HEK293 (cell line): ENCODE measurements around the gene GNB1L.

Experiments used
- CTCF ChIA-PET: fragments of 350-600 bp; formaldehyde crosslinking; extraction: SDS; loops from one replicate; lab custom pipeline; 2021; ENCODE audit warnings: antibody characterized with exemption; lab: Yijun Ruan, JAX
- POLR2A ChIA-PET: fragments of 300-600 bp; formaldehyde crosslinking; extraction: SDS; loops from one replicate; lab custom pipeline; 2020; ENCODE audit warnings: antibody characterized with exemption, inconsistent platforms; lab: Yijun Ruan, JAX
- H3K27ac ChIP-seq: fragments of 200-500 bp; sonication (Bioruptor generic); 2 replicates; pipeline ENCODE4 v1.5.1; 2014; ENCODE audit warnings: low read depth, low read length, control low read depth, inconsistent platforms; ENCODE audit errors: extremely low read depth
- H3K36me3 ChIP-seq, 2 experiments: fragments of 200-500 bp in 1 of 2; sonication (Bioruptor generic) in 1 of 2; 1 replicate in 1 of 2; 2 replicates in 1 of 2; pipeline ENCODE4 v1.5.1; 2014 to 2017; ENCODE audit warnings: inconsistent platforms in 2 of 2, low read length in 2 of 2; ENCODE audit not compliant: control insufficient read depth in 2 of 2, insufficient read depth in 1 of 2
- H3K4me1 ChIP-seq: fragments of 200-500 bp; sonication (Bioruptor generic); 2 replicates; pipeline ENCODE4 v1.5.1; 2014; ENCODE audit warnings: mild to moderate bottlenecking, low read length, inconsistent platforms; ENCODE audit not compliant: control insufficient read depth, insufficient read depth
- H3K4me3 ChIP-seq: 2 replicates; pipeline ENCODE4 v1.5.1; 2011; ENCODE audit warnings: low read depth, mild to moderate bottlenecking, control low read depth, low read length, moderate library complexity
- H3K9me3 ChIP-seq: fragments of 200-500 bp; sonication (Bioruptor generic); 2 replicates; pipeline ENCODE4 v1.5.1; 2014; ENCODE audit warnings: low read depth, low read length, inconsistent platforms; ENCODE audit not compliant: control insufficient read depth, insufficient read depth
- BCL11A ChIP-seq: fragments of 450-650 bp; formaldehyde crosslinking; IDR thresholded peaks from 2 replicates; pipeline ENCODE4 v1.5.1; 2016; ENCODE audit warnings: low read depth, missing biosample characterization, missing genetic modification characterization
- PRDM1 ChIP-seq: fragments of 450-650 bp; formaldehyde crosslinking; IDR thresholded peaks from 2 replicates; pipeline ENCODE4; 2016; ENCODE audit warnings: missing biosample characterization, missing genetic modification characterization
- SCRT1 ChIP-seq: fragments of 450-650 bp; formaldehyde crosslinking; IDR thresholded peaks from 2 replicates; pipeline ENCODE4 v1.5.1; 2016; ENCODE audit warnings: missing biosample characterization, missing genetic modification characterization, borderline replicate concordance
- ZNF138 ChIP-seq: fragments of 450-650 bp; formaldehyde crosslinking; IDR thresholded peaks from 2 replicates; pipeline ENCODE4 v1.5.1; 2016; ENCODE audit warnings: missing biosample characterization, missing genetic modification characterization, borderline replicate concordance
- ZNF140 ChIP-seq: fragments of 450-650 bp; formaldehyde crosslinking; IDR thresholded peaks from 2 replicates; pipeline ENCODE4 v1.5.1; 2016; ENCODE audit warnings: missing biosample characterization, missing genetic modification characterization
- ZNF214 ChIP-seq: fragments of 450-650 bp; formaldehyde crosslinking; IDR thresholded peaks from 2 replicates; pipeline ENCODE4 v1.5.1; 2017; ENCODE audit warnings: missing biosample characterization, mild to moderate bottlenecking, missing genetic modification characterization, borderline replicate concordance
- ZNF324 ChIP-seq: fragments of 450-650 bp; formaldehyde crosslinking; IDR thresholded peaks from 2 replicates; pipeline ENCODE4 v1.5.1; 2016; ENCODE audit warnings: missing biosample characterization, missing genetic modification characterization
- ZNF391 ChIP-seq: fragments of 450-650 bp; formaldehyde crosslinking; IDR thresholded peaks from 2 replicates; pipeline ENCODE4 v1.5.1; 2016; ENCODE audit warnings: low read depth, missing biosample characterization, missing genetic modification characterization, borderline replicate concordance
- ZNF423 ChIP-seq: fragments of 450-650 bp; formaldehyde crosslinking; IDR thresholded peaks from 2 replicates; pipeline ENCODE4 v1.5.1; 2016; ENCODE audit warnings: missing biosample characterization, missing genetic modification characterization
- ZNF48 ChIP-seq: fragments of 450-650 bp; formaldehyde crosslinking; IDR thresholded peaks from 2 replicates; pipeline ENCODE4 v1.5.1; 2016; ENCODE audit warnings: missing biosample characterization, missing genetic modification characterization
- ZNF510 ChIP-seq: fragments of 450-650 bp; formaldehyde crosslinking; IDR thresholded peaks from 2 replicates; pipeline ENCODE4 v1.5.1; 2018; ENCODE audit warnings: mild to moderate bottlenecking, missing genetic modification characterization, missing biosample characterization; ENCODE audit not compliant: insufficient replicate concordance
- ZNF548 ChIP-seq: fragments of 450-650 bp; formaldehyde crosslinking; IDR thresholded peaks from 2 replicates; pipeline ENCODE4 v1.5.1; 2016; ENCODE audit warnings: missing biosample characterization, missing genetic modification characterization
- ZNF776 ChIP-seq: fragments of 450-650 bp; formaldehyde crosslinking; IDR thresholded peaks from 2 replicates; pipeline ENCODE4 v1.5.0; 2017; ENCODE audit warnings: missing biosample characterization, missing genetic modification characterization, borderline replicate concordance
- ZNF777 ChIP-seq: fragments of 450-650 bp; formaldehyde crosslinking; IDR thresholded peaks from 2 replicates; pipeline ENCODE4 v1.5.1; 2017; ENCODE audit warnings: missing biosample characterization, missing genetic modification characterization, borderline replicate concordance
- ZSCAN23 ChIP-seq: fragments of 450-650 bp; formaldehyde crosslinking; IDR thresholded peaks from 2 replicates; pipeline ENCODE4 v1.5.1; 2016; ENCODE audit warnings: missing biosample characterization, missing genetic modification characterization
- TF ChIP-seq, protein P1 (sequence below): fragments of 450-650 bp; formaldehyde crosslinking; IDR thresholded peaks from 2 replicates; pipeline ENCODE4 v1.5.1; 2016; ENCODE audit warnings: missing biosample characterization, missing genetic modification characterization
- TF ChIP-seq, protein P2 (sequence below): fragments of 450-650 bp; formaldehyde crosslinking; IDR thresholded peaks from 2 replicates; pipeline ENCODE4 v1.5.1; 2016; ENCODE audit warnings: missing biosample characterization, missing genetic modification characterization
- TF ChIP-seq, protein P3 (sequence below): fragments of 450-650 bp; formaldehyde crosslinking; conservative IDR thresholded peaks from 2 replicates; pipeline ENCODE4 v1.5.1; 2016; ENCODE audit warnings: low read depth, missing biosample characterization, missing genetic modification characterization
- TF ChIP-seq, protein P4 (sequence below): fragments of 450-650 bp; formaldehyde crosslinking; IDR thresholded peaks from 2 replicates; pipeline ENCODE4 v1.5.1; 2016; ENCODE audit warnings: missing biosample characterization, missing genetic modification characterization
- TF ChIP-seq, protein P5 (sequence below): fragments of 450-650 bp; formaldehyde crosslinking; IDR thresholded peaks from 2 replicates; pipeline ENCODE4 v1.5.1; 2017; ENCODE audit warnings: missing biosample characterization, missing genetic modification characterization

Gene GNB1L

DNA sequence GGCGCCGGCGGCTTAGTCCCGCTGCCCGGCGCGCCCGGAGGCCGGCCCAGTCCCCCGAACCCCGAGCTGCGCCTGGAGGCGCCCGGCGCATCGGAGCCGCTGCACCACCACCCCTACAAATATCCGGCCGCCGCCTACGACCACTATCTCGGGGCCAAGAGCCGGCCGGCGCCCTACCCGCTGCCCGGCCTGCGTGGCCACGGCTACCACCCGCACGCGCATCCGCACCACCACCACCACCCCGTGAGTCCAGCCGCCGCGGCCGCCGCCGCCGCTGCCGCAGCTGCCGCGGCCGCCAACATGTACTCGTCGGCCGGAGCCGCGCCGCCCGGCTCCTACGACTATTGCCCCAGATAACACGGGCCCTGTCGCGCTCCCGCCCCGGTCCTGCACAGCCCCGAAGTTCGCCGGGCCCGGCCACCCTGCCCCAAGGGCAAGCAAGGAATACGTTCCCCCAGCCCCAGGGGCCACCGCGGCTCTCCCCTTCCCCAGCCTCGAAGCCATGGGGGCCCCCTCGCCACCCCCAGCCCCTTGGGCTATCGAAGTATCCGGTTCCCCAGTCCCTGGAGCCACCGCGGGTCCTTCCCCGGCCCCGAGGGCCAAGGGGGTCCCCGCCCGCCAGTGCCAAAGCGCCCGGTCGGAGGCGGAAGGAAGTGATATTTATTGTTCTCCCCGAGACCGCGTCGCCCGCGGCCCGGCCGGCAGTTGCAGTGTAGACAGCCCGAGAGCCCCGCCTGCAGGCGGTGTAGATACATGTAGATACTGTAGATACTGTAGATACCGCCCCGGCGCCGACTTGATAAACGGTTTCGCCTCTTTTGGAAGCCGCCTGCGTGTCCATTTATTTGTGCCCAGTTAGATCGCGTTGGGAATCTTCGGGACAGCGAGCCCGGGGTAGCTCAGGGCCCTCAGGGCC is 87.9 kb downstream of the GNB1L start:
- H3K4me3 ChIP-seq, result no peak overlapping the region
- H3K36me3 ChIP-seq, result peaks cover 0 to 83% of the 10 kb centered on the region in 2 experiments; a peak in 1 of 3 replicates
- ChIA-PET POLR2A (no interaction called here), CTCF (no interaction called here)
- H3K4me1 ChIP-seq, result no peaks in the 10 kb centered on the region
- H3K27ac ChIP-seq, result no peak overlapping the region
- no peak for TF ChIP-seq ZNF777
- TF ChIP-seq ZNF324 (tag by site-specific recombination), result no peak
- TF ChIP-seq, protein P1, sequence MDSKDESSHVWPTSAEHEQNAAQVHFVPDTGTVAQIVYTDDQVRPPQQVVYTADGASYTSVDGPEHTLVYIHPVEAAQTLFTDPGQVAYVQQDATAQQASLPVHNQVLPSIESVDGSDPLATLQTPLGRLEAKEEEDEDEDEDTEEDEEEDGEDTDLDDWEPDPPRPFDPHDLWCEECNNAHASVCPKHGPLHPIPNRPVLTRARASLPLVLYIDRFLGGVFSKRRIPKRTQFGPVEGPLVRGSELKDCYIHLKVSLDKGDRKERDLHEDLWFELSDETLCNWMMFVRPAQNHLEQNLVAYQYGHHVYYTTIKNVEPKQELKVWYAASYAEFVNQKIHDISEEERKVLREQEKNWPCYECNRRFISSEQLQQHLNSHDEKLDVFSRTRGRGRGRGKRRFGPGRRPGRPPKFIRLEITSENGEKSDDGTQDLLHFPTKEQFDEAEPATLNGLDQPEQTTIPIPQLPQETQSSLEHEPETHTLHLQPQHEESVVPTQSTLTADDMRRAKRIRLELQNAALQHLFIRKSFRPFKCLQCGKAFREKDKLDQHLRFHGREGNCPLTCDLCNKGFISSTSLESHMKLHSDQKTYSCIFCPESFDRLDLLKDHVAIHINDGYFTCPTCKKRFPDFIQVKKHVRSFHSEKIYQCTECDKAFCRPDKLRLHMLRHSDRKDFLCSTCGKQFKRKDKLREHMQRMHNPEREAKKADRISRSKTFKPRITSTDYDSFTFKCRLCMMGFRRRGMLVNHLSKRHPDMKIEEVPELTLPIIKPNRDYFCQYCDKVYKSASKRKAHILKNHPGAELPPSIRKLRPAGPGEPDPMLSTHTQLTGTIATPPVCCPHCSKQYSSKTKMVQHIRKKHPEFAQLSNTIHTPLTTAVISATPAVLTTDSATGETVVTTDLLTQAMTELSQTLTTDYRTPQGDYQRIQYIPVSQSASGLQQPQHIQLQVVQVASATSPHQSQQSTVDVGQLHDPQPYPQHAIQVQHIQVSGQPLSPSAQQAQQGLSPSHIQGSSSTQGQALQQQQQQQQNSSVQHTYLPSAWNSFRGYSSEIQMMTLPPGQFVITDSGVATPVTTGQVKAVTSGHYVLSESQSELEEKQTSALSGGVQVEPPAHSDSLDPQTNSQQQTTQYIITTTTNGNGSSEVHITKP (tag by site-specific recombination), result no peak
- no peak for TF ChIP-seq ZNF423 (tag by site-specific recombination)
- TF ChIP-seq, protein P2, sequence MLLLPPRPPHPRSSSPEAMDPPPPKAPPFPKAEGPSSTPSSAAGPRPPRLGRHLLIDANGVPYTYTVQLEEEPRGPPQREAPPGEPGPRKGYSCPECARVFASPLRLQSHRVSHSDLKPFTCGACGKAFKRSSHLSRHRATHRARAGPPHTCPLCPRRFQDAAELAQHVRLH (tag by site-specific recombination), result no peak
- TF ChIP-seq PRDM1 (tag by site-specific recombination), result no peak
- no peak for TF ChIP-seq ZNF548 (tag by site-specific recombination)
- no peaks in the 10 kb centered on the region for H3K9me3 ChIP-seq

DNA sequence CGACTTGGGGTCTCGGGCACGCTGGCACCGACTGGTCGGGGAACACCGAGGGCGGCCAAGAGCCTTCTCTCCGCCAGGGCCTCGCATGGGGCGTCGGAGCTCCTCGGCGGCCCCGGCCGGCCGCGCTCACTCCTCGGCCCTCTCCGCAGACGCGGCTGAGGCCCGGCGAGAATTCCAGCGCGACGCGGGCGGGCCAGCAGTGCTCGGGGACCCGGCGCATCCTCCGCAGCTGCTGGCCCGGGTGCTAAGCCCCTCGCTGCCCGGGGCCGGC is 88.5 kb downstream of the GNB1L start:
- POLR2A ChIA-PET, result no interaction called here
- H3K36me3 ChIP-seq, result peaks cover 0 to 83% of the 10 kb centered on the region in 2 experiments; a peak in 1 of 3 replicates
- H3K4me1 ChIP-seq, result no peaks in the 10 kb centered on the region
- no peak overlapping the region for H3K4me3 ChIP-seq
- H3K9me3 ChIP-seq, result no peaks in the 10 kb centered on the region
- H3K27ac ChIP-seq, result no peak overlapping the region
- CTCF ChIA-PET, result no interaction called here
- TF ChIP-seq, protein P3, sequence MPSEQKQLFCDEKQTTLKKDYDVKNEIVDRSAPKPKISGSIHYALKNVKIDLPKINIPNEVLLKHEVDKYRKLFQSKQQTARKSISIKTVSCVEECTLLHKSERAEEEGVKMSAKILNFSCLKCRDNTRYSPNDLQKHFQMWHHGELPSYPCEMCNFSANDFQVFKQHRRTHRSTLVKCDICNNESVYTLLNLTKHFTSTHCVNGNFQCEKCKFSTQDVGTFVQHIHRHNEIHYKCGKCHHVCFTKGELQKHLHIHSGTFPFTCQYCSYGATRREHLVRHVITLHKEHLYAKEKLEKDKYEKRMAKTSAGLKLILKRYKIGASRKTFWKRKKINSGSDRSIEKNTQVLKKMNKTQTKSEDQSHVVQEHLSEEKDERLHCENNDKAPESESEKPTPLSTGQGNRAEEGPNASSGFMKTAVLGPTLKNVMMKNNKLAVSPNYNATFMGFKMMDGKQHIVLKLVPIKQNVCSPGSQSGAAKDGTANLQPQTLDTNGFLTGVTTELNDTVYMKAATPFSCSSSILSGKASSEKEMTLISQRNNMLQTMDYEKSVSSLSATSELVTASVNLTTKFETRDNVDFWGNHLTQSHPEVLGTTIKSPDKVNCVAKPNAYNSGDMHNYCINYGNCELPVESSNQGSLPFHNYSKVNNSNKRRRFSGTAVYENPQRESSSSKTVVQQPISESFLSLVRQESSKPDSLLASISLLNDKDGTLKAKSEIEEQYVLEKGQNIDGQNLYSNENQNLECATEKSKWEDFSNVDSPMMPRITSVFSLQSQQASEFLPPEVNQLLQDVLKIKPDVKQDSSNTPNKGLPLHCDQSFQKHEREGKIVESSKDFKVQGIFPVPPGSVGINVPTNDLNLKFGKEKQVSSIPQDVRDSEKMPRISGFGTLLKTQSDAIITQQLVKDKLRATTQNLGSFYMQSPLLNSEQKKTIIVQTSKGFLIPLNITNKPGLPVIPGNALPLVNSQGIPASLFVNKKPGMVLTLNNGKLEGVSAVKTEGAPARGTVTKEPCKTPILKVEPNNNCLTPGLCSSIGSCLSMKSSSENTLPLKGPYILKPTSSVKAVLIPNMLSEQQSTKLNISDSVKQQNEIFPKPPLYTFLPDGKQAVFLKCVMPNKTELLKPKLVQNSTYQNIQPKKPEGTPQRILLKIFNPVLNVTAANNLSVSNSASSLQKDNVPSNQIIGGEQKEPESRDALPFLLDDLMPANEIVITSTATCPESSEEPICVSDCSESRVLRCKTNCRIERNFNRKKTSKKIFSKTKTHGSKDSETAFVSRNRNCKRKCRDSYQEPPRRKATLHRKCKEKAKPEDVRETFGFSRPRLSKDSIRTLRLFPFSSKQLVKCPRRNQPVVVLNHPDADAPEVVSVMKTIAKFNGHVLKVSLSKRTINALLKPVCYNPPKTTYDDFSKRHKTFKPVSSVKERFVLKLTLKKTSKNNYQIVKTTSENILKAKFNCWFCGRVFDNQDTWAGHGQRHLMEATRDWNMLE (tag by site-specific recombination), result no peak
- TF ChIP-seq SCRT1 (tag by site-specific recombination), result no peak
- no peak for TF ChIP-seq ZNF510 (tag by site-specific recombination)
- no peak for TF ChIP-seq BCL11A (tag by site-specific recombination)
- TF ChIP-seq, protein P4, sequence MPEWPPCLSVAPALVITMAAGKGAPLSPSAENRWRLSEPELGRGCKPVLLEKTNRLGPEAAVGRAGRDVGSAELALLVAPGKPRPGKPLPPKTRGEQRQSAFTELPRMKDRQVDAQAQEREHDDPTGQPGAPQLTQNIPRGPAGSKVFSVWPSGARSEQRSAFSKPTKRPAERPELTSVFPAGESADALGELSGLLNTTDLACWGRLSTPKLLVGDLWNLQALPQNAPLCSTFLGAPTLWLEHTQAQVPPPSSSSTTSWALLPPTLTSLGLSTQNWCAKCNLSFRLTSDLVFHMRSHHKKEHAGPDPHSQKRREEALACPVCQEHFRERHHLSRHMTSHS (tag by site-specific recombination), result no peak
- no peak for TF ChIP-seq ZNF776 (tag by site-specific recombination)
- TF ChIP-seq, protein P5, sequence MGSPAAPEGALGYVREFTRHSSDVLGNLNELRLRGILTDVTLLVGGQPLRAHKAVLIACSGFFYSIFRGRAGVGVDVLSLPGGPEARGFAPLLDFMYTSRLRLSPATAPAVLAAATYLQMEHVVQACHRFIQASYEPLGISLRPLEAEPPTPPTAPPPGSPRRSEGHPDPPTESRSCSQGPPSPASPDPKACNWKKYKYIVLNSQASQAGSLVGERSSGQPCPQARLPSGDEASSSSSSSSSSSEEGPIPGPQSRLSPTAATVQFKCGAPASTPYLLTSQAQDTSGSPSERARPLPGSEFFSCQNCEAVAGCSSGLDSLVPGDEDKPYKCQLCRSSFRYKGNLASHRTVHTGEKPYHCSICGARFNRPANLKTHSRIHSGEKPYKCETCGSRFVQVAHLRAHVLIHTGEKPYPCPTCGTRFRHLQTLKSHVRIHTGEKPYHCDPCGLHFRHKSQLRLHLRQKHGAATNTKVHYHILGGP (tag by site-specific recombination), result no peak
- TF ChIP-seq ZNF138 (tag by site-specific recombination), result no peak
- no peak for TF ChIP-seq ZNF214 (tag by site-specific recombination)
- no peak for TF ChIP-seq ZNF140 (tag by site-specific recombination)
- no peak for TF ChIP-seq ZNF48 (tag by site-specific recombination)
- TF ChIP-seq ZNF391 (tag by site-specific recombination), result no peak
- no peak for TF ChIP-seq ZSCAN23 (tag by site-specific recombination)
